ENCODE measurements around the gene CORO2A.
"Not testable (repeated sequence)": the region's sequence is repeated elsewhere in the genome, so short reads cannot be mapped to it uniquely, and the experiment has no call there.

DNA sequence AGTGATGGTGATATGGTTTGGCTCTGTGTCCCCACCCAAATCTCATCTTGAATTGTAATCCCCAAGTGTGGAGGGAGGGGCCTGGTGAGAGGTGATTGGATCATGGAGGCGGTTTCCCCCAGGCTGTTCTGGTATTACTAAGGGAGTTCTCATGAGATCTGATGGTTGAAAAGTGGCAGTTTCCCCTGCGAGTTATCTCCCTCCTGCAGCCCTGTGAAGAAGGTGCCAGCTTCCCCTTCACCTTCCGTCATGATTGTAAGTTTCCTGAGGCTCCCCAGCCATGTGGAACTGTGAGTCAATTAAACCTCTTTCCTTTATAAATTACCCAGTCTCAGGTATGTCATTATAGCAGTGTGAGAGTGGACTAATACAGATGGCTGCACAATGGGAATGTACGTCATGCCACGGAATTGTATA lies 17.9 kb downstream of the CORO2A start:
- TF ChIP-seq, protein P1, sequence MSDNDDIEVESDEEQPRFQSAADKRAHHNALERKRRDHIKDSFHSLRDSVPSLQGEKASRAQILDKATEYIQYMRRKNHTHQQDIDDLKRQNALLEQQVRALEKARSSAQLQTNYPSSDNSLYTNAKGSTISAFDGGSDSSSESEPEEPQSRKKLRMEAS (IDR thresholded peaks at IDR 0.05; ENCODE audit: insufficient read depth, insufficient read length), result not testable (repeated sequence)
- TF ChIP-seq POLR2A, MYC (IDR thresholded peaks at IDR 0.05; ENCODE audit: low read depth, low read length): not testable (repeated sequence)
- TF ChIP-seq, protein P2, sequence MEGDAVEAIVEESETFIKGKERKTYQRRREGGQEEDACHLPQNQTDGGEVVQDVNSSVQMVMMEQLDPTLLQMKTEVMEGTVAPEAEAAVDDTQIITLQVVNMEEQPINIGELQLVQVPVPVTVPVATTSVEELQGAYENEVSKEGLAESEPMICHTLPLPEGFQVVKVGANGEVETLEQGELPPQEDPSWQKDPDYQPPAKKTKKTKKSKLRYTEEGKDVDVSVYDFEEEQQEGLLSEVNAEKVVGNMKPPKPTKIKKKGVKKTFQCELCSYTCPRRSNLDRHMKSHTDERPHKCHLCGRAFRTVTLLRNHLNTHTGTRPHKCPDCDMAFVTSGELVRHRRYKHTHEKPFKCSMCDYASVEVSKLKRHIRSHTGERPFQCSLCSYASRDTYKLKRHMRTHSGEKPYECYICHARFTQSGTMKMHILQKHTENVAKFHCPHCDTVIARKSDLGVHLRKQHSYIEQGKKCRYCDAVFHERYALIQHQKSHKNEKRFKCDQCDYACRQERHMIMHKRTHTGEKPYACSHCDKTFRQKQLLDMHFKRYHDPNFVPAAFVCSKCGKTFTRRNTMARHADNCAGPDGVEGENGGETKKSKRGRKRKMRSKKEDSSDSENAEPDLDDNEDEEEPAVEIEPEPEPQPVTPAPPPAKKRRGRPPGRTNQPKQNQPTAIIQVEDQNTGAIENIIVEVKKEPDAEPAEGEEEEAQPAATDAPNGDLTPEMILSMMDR (IDR thresholded peaks at IDR 0.05; ENCODE audit: extremely low read depth in 1 of 2, insufficient read depth in 1 of 2, low read depth in 1 of 2, low read length in 2 of 2), result not testable (repeated sequence)
